ENCODE data around the gene POM121L12.

POM121L12 gene
- 0 to 0.10 (median 0) reads per million in 9 experiments for total RNA-seq

DNA sequence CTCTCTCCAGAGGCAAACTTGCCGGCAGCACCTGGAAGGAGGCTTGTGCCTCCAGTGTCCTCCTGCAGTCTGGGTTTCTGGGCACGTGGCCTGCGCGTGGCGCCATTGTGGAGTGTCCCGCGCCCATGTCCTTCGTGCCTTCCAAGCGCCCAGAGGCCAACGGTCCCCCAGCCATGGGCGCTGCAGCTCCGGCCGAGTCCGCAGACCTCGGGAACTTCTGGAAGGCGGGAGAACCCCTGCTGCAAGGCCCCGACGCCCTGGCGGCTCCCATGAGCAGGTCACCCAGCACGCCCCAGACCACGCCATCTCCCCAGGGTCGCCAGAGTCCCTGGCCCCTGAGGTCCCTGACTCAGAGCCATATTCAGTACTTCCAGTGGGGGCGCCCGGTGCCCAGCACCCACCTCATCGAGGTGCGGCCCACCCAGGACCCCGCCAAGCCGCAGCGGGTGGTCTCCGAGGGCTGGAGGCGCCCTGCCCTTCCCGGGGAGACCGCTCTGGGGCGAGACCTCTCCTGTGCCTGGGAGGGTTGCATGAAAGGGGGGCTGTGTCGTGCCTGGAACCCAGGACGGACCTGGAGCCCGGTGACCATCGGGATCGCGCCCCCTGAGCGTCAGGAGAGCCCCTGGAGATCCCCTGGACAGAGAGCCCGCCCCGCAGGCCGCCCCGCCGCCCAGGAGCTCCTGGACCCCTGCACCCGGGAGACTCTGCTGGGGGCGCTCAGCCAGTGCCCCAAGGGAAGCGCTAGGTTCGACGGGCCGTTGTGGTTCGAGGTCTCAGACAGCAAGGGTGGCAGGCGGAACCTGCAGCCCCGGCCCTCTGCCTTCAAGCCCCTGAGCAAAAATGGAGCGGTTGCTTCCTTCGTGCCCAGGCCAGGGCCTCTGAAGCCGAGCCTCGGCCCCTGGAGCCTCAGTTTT is at the start of gene POM121L12:
TSS of gene POM121L12 (plus strand) at position 135 of the 914 bp plus-strand sequence. CDS start at position 174, 39 bp downstream.
- Mint-ChIP-seq H3K9me3 (peaks cover 10 to 34% of the 10 kb centered on the region in 2 donors), H3K36me3 (ENCODE audit: insufficient read depth) (no peaks in the 10 kb centered on the region), H3K4me3 (no peak within 1 kb of the TSS), H3K27ac (no peak within 1 kb of the TSS), H3K27me3 (no peaks in the 10 kb centered on the region), H3K4me1 (ENCODE audit: low read depth in 2 of 2) (no peaks in the 10 kb centered on the region)
- no peak for DNase-seq
- no peak for ATAC-seq (replicated peaks)

DNA sequence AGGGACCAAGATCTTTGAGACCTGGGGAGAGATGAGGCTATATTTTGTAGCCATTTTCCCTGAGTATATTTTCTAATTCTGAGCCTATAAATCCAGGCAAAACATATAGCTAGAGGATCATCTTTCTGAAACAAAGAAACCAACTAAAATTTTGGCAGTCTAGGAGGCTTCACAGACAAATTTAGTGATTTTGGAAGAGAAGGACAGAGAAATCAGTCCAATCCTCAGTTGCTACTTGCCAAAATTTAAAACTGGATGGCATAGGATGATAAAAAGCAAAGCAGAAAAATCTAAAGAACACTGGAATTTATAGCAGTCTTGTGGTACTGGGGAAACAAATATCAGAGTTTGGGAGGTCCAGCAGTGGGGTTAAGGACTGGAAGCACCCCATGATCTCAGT is 43.4 kb upstream of the POM121L12 start:
- ATAC-seq (replicated peaks), result no peak
- H3K4me3 Mint-ChIP-seq, result no peak overlapping the region
- no peaks in the 10 kb centered on the region for H3K36me3 Mint-ChIP-seq (ENCODE audit: insufficient read depth)
- no peak overlapping the region for H3K27ac Mint-ChIP-seq
- H3K9me3 Mint-ChIP-seq, result peaks cover 11 to 38% of the 10 kb centered on the region in 2 donors
- no peaks in the 10 kb centered on the region for H3K27me3 Mint-ChIP-seq
- DNase-seq, result no peak
- no peaks in the 10 kb centered on the region for H3K4me1 Mint-ChIP-seq (ENCODE audit: low read depth in 2 of 2)

DNA sequence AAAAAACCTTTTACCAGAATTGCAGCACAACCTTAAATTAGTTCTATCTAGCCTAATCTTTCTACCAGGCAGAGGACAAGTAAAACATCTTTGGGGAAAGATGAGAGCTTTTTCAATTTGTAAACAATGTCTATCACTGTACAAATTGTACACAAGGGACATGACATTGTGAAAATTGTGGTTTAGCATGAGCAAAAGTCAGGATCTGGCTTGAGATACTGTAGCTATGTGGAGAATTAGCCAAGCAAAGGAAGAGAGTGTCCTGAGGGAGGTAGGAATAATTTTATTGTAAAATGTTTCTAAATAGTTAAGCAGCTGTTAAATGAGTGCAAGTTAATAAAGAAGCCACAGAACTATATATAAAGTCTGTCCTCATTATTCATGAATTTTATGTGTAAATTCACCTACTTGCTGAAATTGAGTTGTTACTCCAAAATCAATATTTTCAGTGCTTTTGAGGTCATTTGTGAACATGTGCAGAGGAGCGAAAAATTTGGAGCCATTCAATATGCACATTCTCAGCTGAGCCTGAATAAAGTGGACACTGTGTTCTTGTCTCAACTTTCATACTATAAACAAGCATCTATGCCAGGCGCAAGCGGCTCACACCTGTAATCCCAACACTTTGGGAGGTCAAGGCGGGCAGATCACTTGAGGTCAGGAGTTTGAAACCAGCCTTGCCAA is 42.8 kb upstream of the POM121L12 start:
- Mint-ChIP-seq H3K27me3 (no peaks in the 10 kb centered on the region), H3K4me3 (no peak overlapping the region), H3K27ac (no peak overlapping the region), H3K9me3 (peaks cover 11 to 34% of the 10 kb centered on the region in 2 donors), H3K36me3 (ENCODE audit: insufficient read depth) (no peaks in the 10 kb centered on the region), H3K4me1 (ENCODE audit: low read depth in 2 of 2) (no peaks in the 10 kb centered on the region)
- no peak for DNase-seq
- no peak for ATAC-seq (replicated peaks)

DNA sequence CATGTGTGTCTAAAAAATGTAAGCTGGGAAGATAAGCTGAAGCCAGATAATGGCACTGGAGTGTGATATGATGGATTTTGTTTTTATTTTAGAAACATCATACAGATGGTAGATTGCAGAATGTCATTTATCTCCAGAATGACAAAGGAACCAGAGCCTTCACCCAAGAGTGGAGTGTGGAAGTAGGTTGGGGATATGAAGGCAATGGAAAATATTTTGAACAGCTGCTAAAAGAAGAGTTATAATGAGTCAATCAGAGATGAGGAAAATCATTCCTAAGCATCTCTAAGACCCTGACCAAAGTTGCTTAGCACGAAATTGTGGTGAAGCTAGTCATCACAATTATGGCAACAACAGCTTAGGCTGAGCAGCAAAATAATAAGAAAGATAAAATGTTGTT is 39.8 kb upstream of the POM121L12 start:
- DNase-seq (no peak), ATAC-seq (replicated peaks) (no peak)
- peaks cover 11 to 34% of the 10 kb centered on the region in 2 donors for H3K9me3 Mint-ChIP-seq
- no peaks in the 10 kb centered on the region for H3K36me3 Mint-ChIP-seq (ENCODE audit: insufficient read depth)
- H3K27ac Mint-ChIP-seq, result no peak overlapping the region
- H3K4me1 Mint-ChIP-seq (ENCODE audit: low read depth in 2 of 2), result no peaks in the 10 kb centered on the region
- no peak overlapping the region for H3K4me3 Mint-ChIP-seq
- no peaks in the 10 kb centered on the region for H3K27me3 Mint-ChIP-seq

DNA sequence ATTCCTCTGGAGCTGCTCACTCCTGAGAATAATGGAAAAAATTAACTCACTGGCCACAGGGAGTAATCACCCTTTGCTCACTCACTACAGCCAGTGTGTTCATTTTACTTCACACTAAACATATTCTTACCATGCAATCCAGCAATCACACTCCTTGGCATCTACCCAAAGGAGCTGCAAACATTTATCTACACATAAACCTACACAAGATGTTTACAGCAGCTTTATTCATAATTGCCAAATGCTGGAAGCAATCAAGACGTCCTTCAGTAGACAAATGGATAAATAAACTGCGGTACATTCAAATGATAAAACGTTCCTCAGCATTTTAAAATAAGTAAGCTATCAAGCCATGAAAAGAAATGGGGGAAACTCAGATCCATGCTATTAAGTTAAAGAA is 34.2 kb upstream of the POM121L12 start:
- H3K36me3 Mint-ChIP-seq (ENCODE audit: insufficient read depth), result no peaks in the 10 kb centered on the region
- ATAC-seq (replicated peaks) (no peak), DNase-seq (no peak)
- H3K4me3 Mint-ChIP-seq, result no peak overlapping the region
- H3K9me3 Mint-ChIP-seq, result peaks cover 5 to 15% of the 10 kb centered on the region in 2 donors
- no peak overlapping the region for H3K27ac Mint-ChIP-seq
- no peaks in the 10 kb centered on the region for H3K4me1 Mint-ChIP-seq (ENCODE audit: low read depth in 2 of 2)
- no peaks in the 10 kb centered on the region for H3K27me3 Mint-ChIP-seq

DNA sequence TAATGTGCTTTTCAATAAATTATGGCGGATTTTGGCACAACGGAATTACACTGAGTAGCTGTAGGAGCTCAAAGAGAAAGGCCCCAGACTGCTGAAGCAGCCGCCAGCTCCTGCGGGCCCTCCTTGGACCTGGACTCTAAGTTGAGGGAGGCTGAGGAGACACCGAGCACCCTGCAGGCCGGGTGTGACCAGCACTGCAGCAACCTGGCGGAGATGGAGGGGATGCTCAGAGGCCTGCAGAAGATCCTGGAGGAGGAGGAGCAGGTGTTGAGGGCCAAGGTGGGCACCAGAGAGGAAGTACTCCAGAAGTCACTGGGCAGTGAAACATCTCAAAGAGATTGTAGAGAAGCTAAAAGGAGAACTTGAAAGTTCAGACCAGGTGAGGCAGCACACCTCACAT is 33.0 kb upstream of the POM121L12 start:
- Mint-ChIP-seq H3K9me3 (peaks cover 7 to 13% of the 10 kb centered on the region in 2 donors), H3K4me1 (ENCODE audit: low read depth in 2 of 2) (no peaks in the 10 kb centered on the region), H3K4me3 (no peak overlapping the region), H3K36me3 (ENCODE audit: insufficient read depth) (no peaks in the 10 kb centered on the region), H3K27me3 (no peaks in the 10 kb centered on the region), H3K27ac (no peak overlapping the region)
- ATAC-seq (replicated peaks) (no peak), DNase-seq (no peak)

DNA sequence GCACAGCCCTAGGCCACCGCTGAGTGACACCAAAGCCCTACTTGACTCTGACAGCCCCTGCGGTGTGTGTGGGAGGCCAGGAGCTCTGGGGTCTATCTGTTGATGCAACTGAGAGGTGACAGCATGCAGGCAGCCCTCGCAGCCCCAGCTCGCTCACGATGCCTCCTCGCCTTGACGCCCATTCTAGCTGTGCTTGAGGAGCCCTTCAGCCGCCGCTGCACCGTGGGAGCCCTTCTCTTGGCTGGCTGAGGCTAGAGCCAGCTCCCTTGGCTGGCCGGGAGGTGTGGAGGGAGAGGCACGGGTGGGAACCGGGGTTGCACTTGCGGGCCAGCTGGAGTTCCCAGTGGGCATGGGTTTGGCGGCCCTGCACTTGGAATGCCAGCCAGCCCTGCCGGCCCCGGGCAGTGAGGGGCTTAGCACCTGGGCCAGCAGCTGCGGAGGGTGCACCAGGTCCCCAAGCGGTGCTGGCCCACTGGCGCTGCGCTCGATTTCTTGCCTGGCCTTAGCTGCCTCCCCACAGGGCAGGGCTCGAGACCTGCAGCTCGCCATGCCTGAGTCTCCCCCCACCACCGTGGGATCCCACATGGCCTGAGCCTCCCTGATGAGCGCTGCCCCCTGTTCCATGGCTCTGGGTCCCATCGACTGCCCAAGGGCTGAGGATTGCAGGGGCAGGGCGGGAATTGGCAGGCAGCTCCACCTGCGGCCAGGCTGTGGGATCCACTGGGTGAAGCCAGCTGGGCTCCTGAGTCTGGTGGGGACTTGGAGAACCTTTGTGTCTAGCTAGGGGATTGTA is 31.6 kb upstream of the POM121L12 start:
- no peak overlapping the region for H3K4me3 Mint-ChIP-seq
- no peaks in the 10 kb centered on the region for H3K4me1 Mint-ChIP-seq (ENCODE audit: low read depth in 2 of 2)

DNA sequence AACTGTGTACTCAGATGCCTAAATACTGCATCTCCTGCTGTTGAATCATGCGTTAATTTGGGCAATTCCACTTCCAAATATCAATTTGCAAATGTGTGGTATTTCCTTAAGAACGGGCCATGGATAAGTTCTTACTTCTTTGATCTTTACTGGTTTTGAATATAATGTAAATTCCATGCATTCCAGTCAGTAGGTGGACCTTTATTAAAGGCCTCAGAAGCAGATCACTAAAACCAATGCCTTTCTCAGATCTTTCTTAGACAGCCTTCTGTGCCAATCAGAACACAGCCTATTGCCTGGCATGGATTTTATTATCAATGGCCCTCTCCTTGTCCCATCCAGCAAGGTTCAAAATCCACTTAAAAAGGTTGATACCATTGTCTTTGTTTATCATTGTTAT is 21.5 kb upstream of the POM121L12 start:
- DNase-seq (no peak), ATAC-seq (replicated peaks) (no peak)
- H3K27me3 Mint-ChIP-seq, result no peaks in the 10 kb centered on the region
- H3K27ac Mint-ChIP-seq, result no peak overlapping the region
- H3K4me1 Mint-ChIP-seq (ENCODE audit: low read depth in 2 of 2), result no peaks in the 10 kb centered on the region
- H3K9me3 Mint-ChIP-seq, result peaks cover 22 to 39% of the 10 kb centered on the region in 2 donors
- H3K4me3 Mint-ChIP-seq, result no peak overlapping the region
- H3K36me3 Mint-ChIP-seq (ENCODE audit: insufficient read depth), result no peaks in the 10 kb centered on the region

More for the DNA sequence above, 31.6 kb upstream of the POM121L12 start:
- H3K9me3 Mint-ChIP-seq, result peaks cover 9 to 17% of the 10 kb centered on the region in 2 donors
- no peak for ATAC-seq (replicated peaks)
- H3K36me3 Mint-ChIP-seq (ENCODE audit: insufficient read depth), result no peaks in the 10 kb centered on the region
- no peak overlapping the region for H3K27ac Mint-ChIP-seq
- DNase-seq, result no peak
- H3K27me3 Mint-ChIP-seq, result no peaks in the 10 kb centered on the region

DNA sequence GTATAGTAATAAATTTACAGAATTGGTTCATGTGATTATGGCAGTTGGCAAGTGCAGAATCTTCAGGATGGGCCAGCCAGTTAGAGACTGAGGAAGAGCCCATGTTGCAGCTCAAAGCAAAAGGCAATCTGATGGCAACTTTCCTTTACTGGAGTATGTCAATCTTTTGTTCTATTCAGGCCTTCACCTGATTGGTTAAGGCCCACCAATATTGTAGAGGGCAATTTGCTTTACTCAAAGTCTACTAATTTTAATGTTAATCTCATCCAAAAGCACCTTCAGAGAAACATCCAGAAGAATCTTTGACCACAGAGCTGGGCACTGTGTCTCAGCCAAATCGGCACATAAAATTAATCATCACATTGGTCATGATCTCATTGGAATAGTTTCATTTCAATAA is 20.0 kb upstream of the POM121L12 start:
- no peaks in the 10 kb centered on the region for H3K27me3 Mint-ChIP-seq
- no peak overlapping the region for H3K4me3 Mint-ChIP-seq
- DNase-seq, result no peak
- H3K27ac Mint-ChIP-seq, result no peak overlapping the region
- ATAC-seq (replicated peaks), result no peak
- H3K4me1 Mint-ChIP-seq (ENCODE audit: low read depth in 2 of 2), result no peaks in the 10 kb centered on the region
- peaks cover 17 to 33% of the 10 kb centered on the region in 2 donors for H3K9me3 Mint-ChIP-seq
- no peaks in the 10 kb centered on the region for H3K36me3 Mint-ChIP-seq (ENCODE audit: insufficient read depth)

DNA sequence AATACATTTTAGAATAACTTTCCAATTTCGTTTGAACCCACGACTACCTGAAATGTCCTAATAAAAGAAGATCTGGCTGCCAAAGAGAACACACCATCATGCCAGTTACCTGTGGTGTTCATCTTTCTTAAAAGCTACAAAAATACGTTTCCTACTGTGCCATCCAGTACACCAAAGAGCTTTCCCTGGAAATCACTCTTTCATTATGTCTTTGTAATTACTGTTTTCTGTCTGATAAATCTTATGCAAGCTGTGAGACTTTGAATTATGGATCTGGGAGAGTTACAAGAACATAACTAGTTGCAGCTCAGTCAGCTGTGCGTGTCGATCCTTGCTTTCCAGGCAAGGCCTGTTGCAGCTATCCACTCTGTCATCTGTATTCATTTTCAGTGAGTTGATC is 12.5 kb upstream of the POM121L12 start:
- H3K4me1 Mint-ChIP-seq (ENCODE audit: low read depth in 2 of 2), result no peaks in the 10 kb centered on the region
- no peak overlapping the region for H3K27ac Mint-ChIP-seq
- H3K9me3 Mint-ChIP-seq, result peaks cover 2 to 12% of the 10 kb centered on the region in 2 donors
- H3K4me3 Mint-ChIP-seq, result no peak overlapping the region
- no peak for ATAC-seq (replicated peaks)
- no peaks in the 10 kb centered on the region for H3K27me3 Mint-ChIP-seq
- DNase-seq, result no peak
- H3K36me3 Mint-ChIP-seq (ENCODE audit: insufficient read depth), result no peaks in the 10 kb centered on the region

DNA sequence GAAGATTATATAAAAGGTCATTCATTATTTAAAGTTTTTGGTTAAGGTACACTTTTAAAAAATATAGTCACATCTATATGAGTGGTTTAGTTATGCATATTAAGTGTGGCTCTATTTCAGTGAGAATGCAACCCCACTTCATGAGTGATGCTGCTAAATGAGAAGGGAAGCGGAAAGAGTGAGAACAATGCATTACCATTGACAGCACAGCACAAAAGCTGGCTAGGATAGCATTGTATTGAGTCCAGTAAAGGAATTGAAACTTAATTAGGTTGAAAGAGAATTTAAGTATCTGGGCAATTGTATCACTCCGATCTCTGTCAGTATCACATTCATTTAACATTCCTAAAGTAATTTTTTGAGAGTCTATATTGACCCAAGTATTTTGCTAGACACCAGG is 13.2 kb downstream of the POM121L12 start:
- Mint-ChIP-seq H3K4me3 (no peak overlapping the region), H3K27ac (no peak overlapping the region)

DNA sequence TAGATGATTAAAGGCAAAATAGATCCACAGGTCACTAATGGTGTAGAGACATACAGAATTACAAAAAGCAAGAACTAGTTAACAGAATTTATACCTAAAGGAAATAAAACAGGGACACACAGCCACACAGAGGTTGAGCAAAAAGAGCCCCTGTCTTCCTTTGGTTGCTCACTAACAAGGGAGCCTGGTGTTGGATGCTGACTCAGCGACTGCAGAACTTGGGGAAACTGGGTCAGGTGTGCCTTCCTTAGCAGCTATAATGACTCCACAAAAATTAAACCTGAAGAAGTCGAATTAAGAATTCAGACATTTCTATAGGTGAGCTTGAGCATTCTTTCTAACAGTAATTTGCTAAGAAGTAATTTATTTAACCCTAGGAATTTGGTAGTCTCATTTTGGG is 15.0 kb downstream of the POM121L12 start:
- DNase-seq (no peak), ATAC-seq (replicated peaks) (no peak)
- no peaks in the 10 kb centered on the region for H3K4me1 Mint-ChIP-seq (ENCODE audit: low read depth in 2 of 2)
- no peak overlapping the region for H3K27ac Mint-ChIP-seq
- H3K4me3 Mint-ChIP-seq, result no peak overlapping the region
- H3K9me3 Mint-ChIP-seq, result peaks cover 4 to 24% of the 10 kb centered on the region in 2 donors
- H3K36me3 Mint-ChIP-seq (ENCODE audit: insufficient read depth), result no peaks in the 10 kb centered on the region
- H3K27me3 Mint-ChIP-seq, result no peaks in the 10 kb centered on the region

More for the DNA sequence above, 13.2 kb downstream of the POM121L12 start:
- DNase-seq (no peak), ATAC-seq (replicated peaks) (no peak)
- Mint-ChIP-seq H3K27me3 (no peaks in the 10 kb centered on the region), H3K9me3 (peaks cover 4 to 24% of the 10 kb centered on the region in 2 donors), H3K36me3 (ENCODE audit: insufficient read depth) (no peaks in the 10 kb centered on the region), H3K4me1 (ENCODE audit: low read depth in 2 of 2) (no peaks in the 10 kb centered on the region)

DNA sequence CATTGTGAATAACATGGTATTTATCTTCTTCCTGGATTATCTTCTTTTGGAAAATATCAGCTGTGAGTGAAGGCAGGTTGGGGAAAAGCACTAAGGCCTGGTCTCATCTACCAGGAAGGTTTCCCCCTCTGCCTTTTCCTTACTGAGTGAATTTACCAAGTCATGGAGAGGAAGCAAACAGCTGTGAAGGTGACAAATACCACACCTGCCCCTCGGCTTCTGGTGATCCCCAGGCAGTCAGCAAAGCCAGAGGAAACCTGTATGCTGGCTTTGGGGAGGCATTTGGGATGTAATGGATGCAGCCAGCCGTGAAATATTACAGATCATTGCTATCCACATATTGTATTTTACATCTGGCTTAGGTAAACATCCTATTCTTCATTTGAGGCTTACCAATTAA is 24.2 kb downstream of the POM121L12 start:
- no peaks in the 10 kb centered on the region for H3K36me3 Mint-ChIP-seq (ENCODE audit: insufficient read depth)
- H3K27me3 Mint-ChIP-seq, result no peaks in the 10 kb centered on the region
- ATAC-seq (replicated peaks), result no peak
- no peak overlapping the region for H3K4me3 Mint-ChIP-seq
- DNase-seq, result no peak
- H3K27ac Mint-ChIP-seq, result no peak overlapping the region
- no peaks in the 10 kb centered on the region for H3K4me1 Mint-ChIP-seq (ENCODE audit: low read depth in 2 of 2)
- H3K9me3 Mint-ChIP-seq, result peaks cover 13 to 41% of the 10 kb centered on the region in 2 donors
